ENCODE data around the gene KIF26A. TPM values are rescaled to one million over a fixed set of nuclear protein-coding genes. Genes with fewer than 3 reads are reported as not detected.
"Not testable (repeated sequence)": the region's sequence is repeated elsewhere in the genome, so short reads cannot be mapped to it uniquely, and the experiment has no call there.

KIF26A gene
- polyA plus RNA-seq, 3 donors from 2014 or later: not detected

- Mint-ChIP-seq H3K27ac (no peak overlapping the region), H3K4me3 (no peak overlapping the region), H3K4me1 (no peaks in the 10 kb centered on the region), H3K27me3 (ENCODE audit: low read depth in 3 of 3) (peaks cover 0 to 5% (median 0%) of the 10 kb centered on the region in 3 donors), H3K9me3 (no peaks in the 10 kb centered on the region), H3K36me3 (no peaks in the 10 kb centered on the region)
- no peak for DNase-seq
Measured at GRCh38 chr14:104197449-104198247, 59.3 kb downstream of the KIF26A start.

- no peak overlapping the region for H3K4me3 Mint-ChIP-seq
- H3K27ac Mint-ChIP-seq: no peak overlapping the region
- DNase-seq: no peak
- H3K4me1 Mint-ChIP-seq: no peaks in the 10 kb centered on the region
- H3K36me3 Mint-ChIP-seq: no peaks in the 10 kb centered on the region
- peaks cover 0 to 5% (median 0%) of the 10 kb centered on the region in 3 donors for H3K27me3 Mint-ChIP-seq (ENCODE audit: low read depth in 3 of 3)
- no peaks in the 10 kb centered on the region for H3K9me3 Mint-ChIP-seq
Measured at GRCh38 chr14:104199266-104199895, 61.0 kb downstream of the KIF26A start.

- H3K36me3 Mint-ChIP-seq: no peaks in the 10 kb centered on the region
- H3K9me3 Mint-ChIP-seq: no peaks in the 10 kb centered on the region
- no peaks in the 10 kb centered on the region for H3K4me1 Mint-ChIP-seq
- H3K27me3 Mint-ChIP-seq (ENCODE audit: low read depth in 3 of 3): peaks cover 0 to 5% (median 0%) of the 10 kb centered on the region in 3 donors
- H3K27ac Mint-ChIP-seq: no peak overlapping the region
- no peak overlapping the region for H3K4me3 Mint-ChIP-seq
- DNase-seq: no peak
Measured at GRCh38 chr14:104200106-104200505, 61.7 kb downstream of the KIF26A start.

- Mint-ChIP-seq H3K27me3 (ENCODE audit: low read depth in 3 of 3) (peaks cover 0 to 4% (median 0%) of the 10 kb centered on the region in 3 donors), H3K36me3 (no peaks in the 10 kb centered on the region), H3K27ac (no peak overlapping the region), H3K4me3 (no peak overlapping the region), H3K4me1 (no peaks in the 10 kb centered on the region), H3K9me3 (no peaks in the 10 kb centered on the region)
- no peak for DNase-seq
Measured at GRCh38 chr14:104200591-104200990, 62.2 kb downstream of the KIF26A start.

GRCh38 chr14:104201063-104201462 is 62.7 kb downstream of the KIF26A start:
- no peak overlapping the region for H3K4me3 Mint-ChIP-seq
- H3K27ac Mint-ChIP-seq: no peak overlapping the region
- DNase-seq: no peak
- no peaks in the 10 kb centered on the region for H3K27me3 Mint-ChIP-seq (ENCODE audit: low read depth in 3 of 3)
- no peaks in the 10 kb centered on the region for H3K9me3 Mint-ChIP-seq
- H3K36me3 Mint-ChIP-seq: no peaks in the 10 kb centered on the region
- no peaks in the 10 kb centered on the region for H3K4me1 Mint-ChIP-seq

- no peak overlapping the region for H3K4me3 Mint-ChIP-seq
- H3K27ac Mint-ChIP-seq: no peak overlapping the region
- DNase-seq: no peak
- H3K36me3 Mint-ChIP-seq: no peaks in the 10 kb centered on the region
- no peaks in the 10 kb centered on the region for H3K27me3 Mint-ChIP-seq (ENCODE audit: low read depth in 3 of 3)
- no peaks in the 10 kb centered on the region for H3K4me1 Mint-ChIP-seq
- H3K9me3 Mint-ChIP-seq: no peaks in the 10 kb centered on the region
Measured at GRCh38 chr14:104201496-104201895, 63.1 kb downstream of the KIF26A start.

- no peaks in the 10 kb centered on the region for H3K9me3 Mint-ChIP-seq
- no peaks in the 10 kb centered on the region for H3K4me1 Mint-ChIP-seq
- no peak for DNase-seq
- no peak overlapping the region for H3K4me3 Mint-ChIP-seq
- no peaks in the 10 kb centered on the region for H3K36me3 Mint-ChIP-seq
- peaks cover 0 to 2% (median 0%) of the 10 kb centered on the region in 3 donors for H3K27me3 Mint-ChIP-seq (ENCODE audit: low read depth in 3 of 3)
- H3K27ac Mint-ChIP-seq: no peak overlapping the region
Measured at GRCh38 chr14:104202259-104203070, 64.1 kb downstream of the KIF26A start.

GRCh38 chr14:104203071-104203425 is 64.7 kb downstream of the KIF26A start:
- H3K27me3 Mint-ChIP-seq (ENCODE audit: low read depth in 3 of 3): peaks cover 0 to 3% (median 0%) of the 10 kb centered on the region in 3 donors
- no peaks in the 10 kb centered on the region for H3K36me3 Mint-ChIP-seq
- H3K9me3 Mint-ChIP-seq: no peaks in the 10 kb centered on the region
- H3K4me1 Mint-ChIP-seq: no peaks in the 10 kb centered on the region
- DNase-seq: no peak
- H3K27ac Mint-ChIP-seq: no peak overlapping the region
- no peak overlapping the region for H3K4me3 Mint-ChIP-seq

GRCh38 chr14:104204660-104205149 is 66.3 kb downstream of the KIF26A start:
- no peak overlapping the region for H3K27ac Mint-ChIP-seq
- DNase-seq: no peak
- H3K4me3 Mint-ChIP-seq: no peak overlapping the region
- no peaks in the 10 kb centered on the region for H3K4me1 Mint-ChIP-seq
- no peaks in the 10 kb centered on the region for H3K9me3 Mint-ChIP-seq
- peaks cover 0 to 3% (median 0%) of the 10 kb centered on the region in 3 donors for H3K27me3 Mint-ChIP-seq (ENCODE audit: low read depth in 3 of 3)
- H3K36me3 Mint-ChIP-seq: no peaks in the 10 kb centered on the region

- Mint-ChIP-seq H3K4me1 (no peaks in the 10 kb centered on the region), H3K27me3 (ENCODE audit: low read depth in 3 of 3) (peaks cover 0 to 3% (median 0%) of the 10 kb centered on the region in 3 donors)
- DNase-seq: no peak
Measured at GRCh38 chr14:104205781-104206180, 67.4 kb downstream of the KIF26A start.

GRCh38 chr14:104206281-104206904 is 68.0 kb downstream of the KIF26A start:
- Mint-ChIP-seq H3K27ac (no peak overlapping the region), H3K9me3 (no peaks in the 10 kb centered on the region), H3K27me3 (ENCODE audit: low read depth in 3 of 3) (peaks cover 0 to 3% (median 0%) of the 10 kb centered on the region in 3 donors), H3K4me1 (no peaks in the 10 kb centered on the region), H3K36me3 (no peaks in the 10 kb centered on the region), H3K4me3 (no peak overlapping the region)
- no peak for DNase-seq

More at GRCh38 chr14:104205781-104206180, 67.4 kb downstream of the KIF26A start:
- Mint-ChIP-seq H3K4me3 (no peak overlapping the region), H3K36me3 (no peaks in the 10 kb centered on the region), H3K27ac (no peak overlapping the region), H3K9me3 (no peaks in the 10 kb centered on the region)

GRCh38 chr14:104207142-104208014 is 69.0 kb downstream of the KIF26A start:
- no peaks in the 10 kb centered on the region for H3K36me3 Mint-ChIP-seq
- H3K27me3 Mint-ChIP-seq (ENCODE audit: low read depth in 3 of 3): peaks cover 0 to 5% (median 0%) of the 10 kb centered on the region in 3 donors
- H3K27ac Mint-ChIP-seq: no peak overlapping the region
- no peaks in the 10 kb centered on the region for H3K4me1 Mint-ChIP-seq
- no peaks in the 10 kb centered on the region for H3K9me3 Mint-ChIP-seq
- no peak overlapping the region for H3K4me3 Mint-ChIP-seq
- DNase-seq: no peak

- not testable (repeated sequence) for DNase-seq; H3K4me1 Mint-ChIP-seq; H3K36me3 Mint-ChIP-seq; H3K4me3 Mint-ChIP-seq; H3K9me3 Mint-ChIP-seq; H3K27me3 Mint-ChIP-seq (ENCODE audit: low read depth in 3 of 3); H3K27ac Mint-ChIP-seq
Measured at GRCh38 chr14:104208015-104208295, 69.6 kb downstream of the KIF26A start.
